Right lung (tissue), 5 donors: ENCODE results near the gene TRPV4. TPM values are rescaled to one million over a fixed set of nuclear protein-coding genes. Genes with fewer than 3 reads are reported as not detected.

Experiments used
- DNase-seq, 2 donors: peaks; one replicate each; pipeline ENCODE4 v3.0.0-alpha.2; 2013
- polyA plus RNA-seq, 5 donors: library from polyadenylated mRNA; unstranded; fragments of 120-200 nt; gene quantifications; one replicate each; pipeline versions ENCODE4 v1.2.1 to v1.2.3, GENCODE V29; 2013; ENCODE audit warnings: inconsistent platforms in 1 of 5, low replicate concordance in 1 of 5; ENCODE audit not compliant: insufficient read length in 5 of 5, insufficient read depth in 1 of 5

TRPV4 gene
- polyA plus RNA-seq, 5 donors: 2.6 to 4.0 (median 2.8) TPM

DNA sequence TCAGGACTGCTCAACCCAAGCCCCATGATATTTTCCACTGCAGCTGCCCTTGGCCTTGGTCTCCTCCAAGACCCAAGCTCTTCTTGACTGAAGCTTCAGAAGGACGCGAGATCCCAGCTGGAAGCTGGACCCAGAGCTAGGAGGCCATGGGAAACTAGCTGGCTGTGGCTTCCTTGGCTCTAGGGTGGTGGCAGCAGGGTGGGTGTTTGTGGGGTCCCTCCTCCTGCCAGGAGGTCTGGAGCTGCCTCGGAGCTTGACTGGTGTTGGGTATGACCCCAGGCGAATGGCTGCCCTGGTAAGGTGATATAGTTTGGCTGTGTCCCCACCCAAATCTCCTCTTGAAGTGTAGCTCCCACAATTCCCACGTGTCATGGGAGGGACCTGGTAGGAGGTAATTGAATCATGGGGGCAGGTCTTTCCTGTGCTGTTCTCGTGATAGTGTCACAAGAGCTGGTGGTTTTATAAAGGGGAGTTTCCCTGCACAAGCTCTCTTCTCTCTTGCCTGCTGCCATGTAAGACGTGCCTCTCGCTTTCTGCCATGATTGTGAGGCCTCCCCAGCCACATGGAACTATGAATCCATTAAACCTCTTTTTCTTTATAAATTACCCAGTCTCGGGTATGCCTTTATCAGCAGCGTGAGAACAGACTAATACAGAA, 51.4 kb downstream of the TRPV4 start:
- no peak for DNase-seq

DNA sequence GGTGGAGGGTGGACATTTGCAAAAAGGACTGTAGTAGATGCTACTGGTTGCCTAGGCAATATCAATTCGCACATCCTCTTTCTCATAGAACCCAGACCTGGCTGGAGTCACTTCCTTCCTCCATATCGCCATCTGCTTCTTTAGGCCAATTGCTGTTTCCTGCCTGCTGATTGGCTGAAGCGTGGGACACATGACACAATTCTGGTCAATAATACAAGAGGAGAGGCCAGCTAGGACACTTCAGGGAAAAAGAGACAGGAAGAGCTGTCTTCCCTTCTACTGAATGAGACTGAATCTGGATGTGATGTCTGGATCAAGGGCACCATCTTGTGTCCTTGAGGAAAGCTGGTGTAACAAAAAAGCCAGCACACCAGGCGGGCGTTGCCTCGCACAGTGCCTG, 53.8 kb downstream of the TRPV4 start:
- no peak for DNase-seq

DNA sequence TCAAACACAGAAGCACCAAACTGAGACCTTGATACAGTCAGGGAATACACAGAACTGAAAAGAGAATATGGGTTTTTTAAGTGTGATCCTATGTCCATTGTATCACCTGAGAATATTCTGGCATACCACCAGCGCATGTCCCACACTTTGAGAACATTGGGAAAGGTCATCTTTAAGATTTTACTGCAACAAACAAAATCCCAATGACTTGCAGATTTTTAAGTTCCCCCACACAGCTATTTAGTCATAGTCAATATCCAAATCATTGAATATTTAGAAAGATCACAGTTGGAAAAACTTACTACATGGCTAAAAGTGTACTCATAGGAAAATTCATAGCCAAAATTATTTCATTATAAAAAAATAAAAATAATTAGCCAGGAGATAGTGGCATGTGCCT, 54.5 kb downstream of the TRPV4 start:
- DNase-seq: no peak

DNA sequence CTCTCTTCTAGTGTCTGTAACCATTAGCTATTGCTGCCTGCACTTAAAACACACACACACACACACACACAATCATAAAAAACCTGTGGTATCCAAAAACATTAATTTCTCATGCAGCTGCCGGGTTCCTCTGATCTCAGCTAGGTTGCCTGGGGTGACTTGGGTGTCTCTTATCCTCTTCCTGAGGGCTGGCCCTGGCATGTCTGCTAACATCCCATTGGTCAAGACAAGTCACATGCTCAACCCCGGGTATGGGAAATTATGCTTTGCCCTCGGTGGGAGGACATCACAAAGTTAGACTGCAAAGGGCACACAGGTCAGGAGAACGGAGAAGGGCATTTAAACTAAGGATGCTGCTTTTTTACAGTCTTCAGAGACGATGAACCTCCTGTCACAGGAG, 55.7 kb downstream of the TRPV4 start:
- DNase-seq: no peak

DNA sequence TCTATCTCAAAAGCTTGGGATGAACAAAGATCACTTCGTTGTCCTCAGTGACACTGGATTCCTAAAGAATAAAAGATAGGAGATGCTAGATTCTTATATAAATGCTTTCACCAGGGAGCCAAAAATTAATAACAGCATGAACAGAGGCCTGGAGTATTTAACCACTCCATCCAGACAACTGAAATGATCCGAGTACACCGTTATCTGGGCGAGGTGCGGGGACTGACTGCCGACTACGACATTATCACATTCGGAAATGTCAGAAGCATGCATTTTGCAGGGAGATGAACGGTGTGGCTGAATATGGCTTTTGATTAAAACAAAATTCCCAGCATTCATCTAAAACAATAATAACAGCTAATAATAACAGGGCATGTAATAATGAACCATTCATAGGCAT, 56.6 kb downstream of the TRPV4 start:
- DNase-seq: no peak

DNA sequence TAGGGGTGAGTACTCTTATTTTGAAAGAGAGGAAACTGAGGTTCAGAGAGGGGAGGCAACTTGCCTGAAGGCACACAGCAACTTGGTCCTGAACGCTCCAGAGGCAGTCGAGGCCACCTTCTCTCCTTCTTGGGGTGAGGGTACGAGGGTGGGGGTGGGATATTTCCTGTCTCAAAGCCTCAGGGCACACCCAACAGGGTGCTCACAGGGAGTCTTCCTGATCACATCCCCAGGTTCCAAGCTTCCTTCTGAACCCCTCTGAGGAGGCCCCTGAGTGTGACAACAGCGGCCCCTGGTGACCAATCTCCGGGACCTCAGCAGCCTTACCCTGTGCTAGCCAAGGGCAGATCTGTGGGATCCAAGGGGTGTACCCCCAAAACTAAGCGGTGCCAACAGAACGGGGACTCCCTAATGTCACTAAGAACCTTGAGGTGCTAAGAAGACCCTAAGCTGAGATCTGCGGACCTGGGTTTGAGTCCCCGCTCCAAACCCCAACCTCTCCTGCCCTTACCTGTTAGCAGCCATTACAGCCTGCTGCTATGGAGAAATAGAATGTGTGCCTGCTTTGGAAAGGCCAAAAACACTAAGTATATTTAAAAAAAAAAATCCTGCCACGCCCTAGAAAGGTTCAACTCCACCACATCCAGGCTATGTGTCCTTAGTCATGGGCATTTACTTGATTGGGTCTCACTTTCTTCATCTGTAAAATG, 57.9 kb downstream of the TRPV4 start:
- peak; percentile 56 to 71 for DNase-seq

DNA sequence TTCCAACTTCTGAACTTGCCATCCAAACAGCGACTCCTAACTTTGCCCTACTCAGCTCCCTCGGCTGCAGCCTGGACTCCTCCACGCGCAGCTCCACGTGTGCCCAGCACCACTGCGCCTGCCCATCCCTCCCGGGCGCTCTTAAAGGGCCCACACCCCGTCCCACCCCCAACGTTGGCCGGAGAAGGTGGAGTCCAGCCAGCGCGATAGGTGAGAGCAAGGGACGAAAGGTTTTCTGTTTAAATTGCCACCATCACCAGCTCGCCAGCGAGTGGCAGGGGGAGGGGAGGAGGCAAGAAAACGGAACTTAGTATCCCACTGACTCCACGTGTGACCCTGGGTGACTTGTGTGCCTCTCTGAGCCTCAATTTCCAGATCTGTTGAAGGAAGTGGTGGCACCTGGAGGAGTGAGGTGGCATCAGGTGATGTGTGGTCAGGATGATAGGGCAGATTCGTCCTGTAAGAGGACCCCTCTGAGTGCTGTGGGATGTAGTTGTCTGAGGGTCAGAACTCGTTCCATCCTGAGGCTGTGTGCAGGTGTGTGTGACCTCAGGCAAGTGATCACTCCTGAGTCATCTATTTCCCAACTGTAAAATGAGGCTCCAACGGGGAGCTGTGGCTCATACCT, 59.7 kb downstream of the TRPV4 start:
- DNase-seq: no peak

DNA sequence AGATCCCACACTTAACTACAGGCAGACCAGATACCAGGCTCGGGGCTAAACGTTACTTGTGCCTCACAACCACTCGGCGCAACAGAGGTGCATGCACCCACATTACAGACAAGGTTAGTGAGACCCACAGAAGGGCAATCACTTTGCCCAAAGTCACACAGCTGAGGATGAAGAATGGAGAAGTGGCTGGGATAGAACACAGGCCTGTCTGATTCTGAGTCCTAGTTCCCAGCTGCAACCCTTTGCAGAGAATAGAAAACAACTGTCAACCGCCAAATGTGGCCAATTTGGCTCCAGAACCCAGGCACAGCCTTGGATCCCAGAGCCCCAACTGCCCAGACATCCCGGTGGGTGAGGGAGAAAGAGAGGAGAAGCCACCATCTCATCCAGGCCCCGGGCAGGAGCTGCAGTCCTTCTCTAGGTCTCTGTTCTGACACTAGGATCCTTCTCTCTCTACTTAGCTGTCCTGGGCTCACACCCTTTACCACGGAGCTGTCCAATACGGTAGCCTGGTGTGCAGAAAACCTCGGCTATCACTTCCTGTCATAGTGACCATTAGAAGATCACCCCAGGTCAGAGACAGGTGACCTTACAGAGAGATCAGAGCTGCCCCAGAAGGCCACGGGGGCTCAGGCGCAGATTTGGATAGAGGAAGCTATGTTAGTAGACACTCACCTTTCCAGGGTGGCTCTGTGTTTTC, 60.4 kb downstream of the TRPV4 start:
- DNase-seq: no peak

DNA sequence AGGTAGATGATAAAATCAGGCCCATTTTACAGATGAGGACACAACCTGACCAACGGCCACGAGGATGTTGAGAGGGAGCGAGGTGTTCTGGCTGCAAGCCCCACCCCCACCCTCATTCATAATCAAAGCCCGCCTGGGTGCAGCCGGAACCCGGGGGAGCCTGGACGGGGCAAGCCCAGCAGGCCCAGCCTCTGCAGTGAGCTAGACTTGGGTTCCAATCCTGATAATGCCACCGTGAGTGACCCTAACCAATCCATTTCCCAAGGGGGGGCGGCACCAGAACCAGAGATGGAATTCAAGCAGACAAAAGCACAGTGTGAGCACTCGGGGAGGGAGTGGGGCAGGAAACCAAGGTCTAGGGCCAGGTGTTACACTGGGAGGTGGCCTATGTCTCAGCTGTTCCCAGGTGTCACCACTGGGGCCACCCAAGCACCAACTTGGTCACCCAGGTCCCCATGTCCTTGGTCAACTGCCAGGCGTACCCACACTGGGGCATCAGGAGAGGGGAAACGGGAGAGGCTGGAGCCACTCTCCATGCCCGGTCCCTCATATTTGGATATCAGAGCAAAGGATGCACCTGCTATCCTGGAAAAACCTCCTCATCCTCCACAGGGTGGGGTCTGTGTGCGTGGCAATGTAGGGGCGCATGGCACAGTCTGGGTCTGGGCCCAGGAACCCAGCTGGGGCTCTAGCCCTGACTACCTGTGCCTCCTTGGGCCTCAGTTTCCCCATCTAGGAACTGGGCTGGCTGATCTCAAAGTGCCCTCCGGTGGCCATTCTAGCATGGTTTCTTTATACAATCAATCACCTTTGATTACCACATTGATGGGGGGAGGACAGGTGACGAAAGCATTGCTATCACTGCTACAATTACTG, 61.2 kb downstream of the TRPV4 start:
- no peak for DNase-seq

DNA sequence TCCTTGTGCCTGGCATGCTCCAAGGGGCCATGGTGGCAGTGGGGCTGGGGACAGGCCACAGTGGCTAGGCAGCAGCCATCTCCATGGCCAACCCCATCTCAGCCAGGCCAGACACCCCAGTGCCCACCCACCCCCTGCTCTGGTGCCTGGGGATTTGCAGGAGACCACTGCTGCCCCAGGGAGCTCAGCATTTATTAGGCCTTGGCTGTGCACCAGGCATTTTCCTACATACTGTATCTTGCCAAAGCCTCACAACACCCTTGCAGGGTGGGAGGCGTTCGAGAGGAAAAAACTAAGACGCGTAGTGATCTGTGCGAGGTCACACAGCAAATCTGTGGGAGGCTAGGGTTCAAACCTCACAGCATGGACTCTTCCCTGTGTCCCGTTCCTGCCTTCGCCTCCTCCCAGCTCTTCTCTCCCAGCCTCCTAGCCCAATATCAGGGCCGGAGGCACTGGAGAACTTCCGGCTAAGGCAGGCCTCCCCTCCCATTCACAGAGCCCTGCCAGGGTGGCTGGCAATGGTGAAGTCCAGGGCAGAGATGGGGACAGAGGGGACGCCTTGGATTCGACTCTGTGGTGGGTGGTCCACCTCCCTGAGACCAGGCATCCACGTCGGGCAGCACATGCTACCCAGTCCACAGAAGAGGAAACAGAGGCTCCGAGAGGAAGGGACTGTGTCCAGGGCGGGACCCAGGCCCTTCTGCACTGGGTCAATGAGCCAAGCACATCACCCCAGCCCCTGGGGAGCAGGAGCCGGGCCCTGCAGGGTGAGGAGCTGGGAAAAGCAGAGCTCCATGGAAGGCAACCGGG, 62.1 kb downstream of the TRPV4 start:
- no peak for DNase-seq

DNA sequence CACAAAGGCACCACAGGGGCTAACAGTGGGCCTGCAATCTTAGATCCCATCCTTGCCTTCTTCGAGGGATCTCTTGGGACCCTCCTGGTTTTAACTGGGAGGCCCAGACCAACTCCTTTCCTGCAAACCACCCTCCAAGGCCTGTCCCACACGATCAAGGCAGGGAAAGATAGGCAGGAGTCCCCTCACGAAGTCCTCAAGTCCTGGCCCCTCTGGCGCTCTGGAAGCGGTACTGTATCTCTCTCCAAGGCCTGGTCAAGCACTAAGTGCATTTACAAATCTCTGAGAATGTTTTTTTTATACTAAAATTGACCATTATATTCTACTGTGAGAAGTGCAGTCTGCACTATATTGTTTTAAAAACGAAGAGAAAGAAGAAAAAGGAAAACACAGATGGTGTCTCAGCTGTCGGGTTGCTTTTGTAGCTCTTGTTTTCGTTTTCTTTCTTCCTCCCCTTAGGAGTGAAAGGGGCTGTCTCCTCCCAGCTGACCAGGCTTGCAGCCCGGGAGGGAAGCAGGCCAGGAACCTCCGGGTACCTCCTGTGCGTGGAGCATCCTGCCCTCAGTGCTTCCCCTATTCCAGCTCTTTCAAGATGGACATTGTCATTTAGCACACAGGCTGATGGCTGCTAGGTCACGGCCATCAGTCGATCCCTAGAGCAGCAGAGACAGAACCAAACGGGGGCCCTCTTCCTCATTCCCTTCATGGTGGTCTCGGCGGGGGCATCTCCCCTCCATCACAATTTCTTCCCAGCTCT, 62.9 kb downstream of the TRPV4 start:
- DNase-seq: no peak

DNA sequence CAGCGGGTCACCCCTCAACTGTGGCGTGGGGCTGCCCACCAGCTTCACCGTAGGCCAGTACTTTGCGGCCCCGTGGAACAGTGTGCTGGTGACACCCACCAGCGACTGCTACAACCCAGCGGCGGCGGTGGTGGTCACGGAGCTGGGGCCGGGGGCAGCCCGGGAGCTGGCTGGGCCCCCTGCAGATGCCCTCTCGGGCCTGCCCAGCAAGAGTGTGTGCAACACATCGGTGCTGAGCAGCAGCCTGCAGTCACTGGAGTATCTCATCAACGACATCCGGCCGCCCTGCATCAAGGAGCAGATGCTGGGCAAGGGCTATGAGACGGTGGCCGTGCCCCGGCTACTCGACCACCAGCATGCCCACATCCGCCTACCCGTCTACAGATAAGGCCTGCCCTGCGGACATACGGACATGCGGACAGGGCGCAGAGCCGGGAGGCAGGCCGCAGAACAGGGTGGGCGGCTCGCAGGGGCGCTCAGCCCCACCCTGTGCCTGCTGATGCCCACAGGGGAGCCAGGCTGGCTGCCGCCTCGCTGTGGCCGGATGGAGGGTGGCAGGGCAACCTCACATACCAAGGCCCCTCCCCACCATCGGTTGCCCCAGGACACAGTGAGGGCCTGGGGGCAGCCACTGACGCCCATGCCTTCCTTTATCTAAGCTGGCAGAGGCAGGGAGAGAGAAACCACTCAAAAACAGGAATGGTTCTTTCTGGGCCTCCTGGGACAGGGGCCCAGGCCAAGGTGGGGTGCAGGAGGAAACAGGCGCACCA, 64.1 kb downstream of the TRPV4 start:
- no peak for DNase-seq

DNA sequence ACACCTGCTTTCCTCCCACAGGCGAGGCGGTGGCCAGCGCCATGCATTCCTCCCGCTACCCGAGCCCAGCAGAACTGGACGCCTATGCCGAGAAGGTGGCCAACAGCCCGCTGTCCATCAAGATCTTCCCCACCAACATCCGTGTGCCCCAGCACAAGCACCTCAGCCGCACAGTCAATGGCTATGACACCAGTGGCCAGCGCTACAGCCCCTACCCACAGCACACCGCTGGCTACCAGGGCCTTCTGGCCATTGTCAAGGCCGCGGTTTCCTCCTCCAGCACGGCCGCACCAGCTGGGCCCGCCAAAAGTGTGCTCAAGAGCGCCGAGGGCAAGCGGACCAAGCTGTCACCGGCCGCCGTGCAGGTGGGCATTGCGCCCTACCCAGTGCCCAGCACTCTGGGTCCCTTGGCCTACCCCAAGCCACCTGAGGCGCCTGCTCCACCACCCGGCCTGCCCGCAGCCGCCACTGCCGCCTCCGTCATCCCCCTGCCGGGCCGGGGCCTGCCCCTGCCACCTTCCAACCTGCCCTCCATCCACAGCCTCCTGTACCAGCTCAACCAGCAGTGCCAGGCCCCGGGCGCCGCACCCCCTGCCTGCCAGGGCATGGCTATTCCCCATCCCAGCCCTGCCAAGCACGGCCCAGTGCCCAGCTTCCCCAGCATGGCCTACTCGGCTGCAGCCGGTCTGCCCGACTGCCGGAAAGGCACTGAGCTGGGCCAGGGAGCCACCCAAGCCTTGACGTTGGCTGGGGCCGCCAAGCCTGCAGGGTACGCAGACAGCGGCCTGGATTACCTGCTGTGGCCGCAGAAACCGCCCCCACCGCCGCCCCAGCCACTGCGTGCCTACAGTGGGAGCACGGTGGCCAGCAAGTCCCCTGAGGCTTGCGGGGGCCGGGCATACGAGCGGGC, 65.0 kb downstream of the TRPV4 start:
- no peak for DNase-seq

DNA sequence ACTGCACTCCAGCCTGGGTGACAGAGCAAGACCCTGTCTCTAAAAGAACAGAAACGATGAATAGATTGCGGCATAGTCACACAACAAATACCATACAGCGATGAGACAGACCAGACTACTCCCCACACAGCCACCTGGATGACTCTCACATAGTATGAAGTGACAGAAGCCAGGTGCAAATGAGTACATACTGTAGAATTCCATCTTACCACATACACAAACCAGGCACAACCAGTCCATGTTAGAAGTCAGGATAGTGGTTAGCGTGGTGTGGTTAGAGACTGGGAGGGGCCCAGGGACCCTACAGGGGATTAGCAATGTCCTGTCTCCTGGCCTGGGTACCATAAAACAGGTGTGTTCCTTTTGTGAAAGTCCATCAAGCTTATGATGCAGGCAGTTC, 65.7 kb downstream of the TRPV4 start:
- no peak for DNase-seq

DNA sequence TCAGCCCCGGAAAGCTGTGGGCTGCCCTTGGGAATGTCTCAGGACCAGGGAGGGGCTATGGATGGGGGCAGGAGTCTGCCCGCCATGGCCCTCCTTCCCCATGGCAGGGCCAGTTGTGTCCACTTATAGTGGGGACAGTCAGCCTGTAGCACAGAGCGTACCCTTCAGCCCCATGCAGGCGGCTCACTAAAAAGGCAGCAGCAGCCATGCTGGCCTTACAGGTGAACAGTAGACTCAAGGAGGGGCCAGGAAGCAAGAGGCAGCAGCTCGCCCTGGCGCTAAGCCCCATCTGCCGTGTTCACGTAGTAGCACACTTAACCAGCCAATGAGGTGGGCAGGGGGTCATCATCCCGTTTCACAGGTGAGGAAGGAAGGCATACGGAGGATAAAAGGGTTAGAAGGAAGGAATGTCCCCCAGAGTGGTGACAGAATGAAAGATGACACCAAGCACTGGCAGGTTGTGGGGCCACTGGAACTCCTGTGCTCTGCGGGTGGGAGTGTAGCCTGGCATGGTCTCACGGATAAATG, 66.9 kb downstream of the TRPV4 start:
- no peak for DNase-seq

DNA sequence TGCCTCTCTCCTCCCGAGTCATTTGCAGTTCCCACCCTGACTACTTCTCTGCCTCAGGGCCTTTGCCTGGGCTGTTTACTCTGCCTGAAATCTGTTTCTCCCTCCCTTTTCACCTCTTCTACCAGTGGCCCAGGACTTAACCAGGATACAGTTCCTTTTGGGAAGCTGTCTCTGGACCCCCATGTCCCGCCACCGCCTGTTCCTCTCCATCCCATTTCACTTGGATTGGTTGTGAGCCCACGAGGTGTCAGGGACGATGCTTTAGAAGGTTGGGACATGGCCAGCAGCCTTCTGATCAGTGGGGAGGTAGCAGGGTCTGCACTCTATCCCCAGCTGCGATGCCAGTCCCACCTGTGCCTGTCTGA, 67.8 kb downstream of the TRPV4 start:
- DNase-seq: no peak

DNA sequence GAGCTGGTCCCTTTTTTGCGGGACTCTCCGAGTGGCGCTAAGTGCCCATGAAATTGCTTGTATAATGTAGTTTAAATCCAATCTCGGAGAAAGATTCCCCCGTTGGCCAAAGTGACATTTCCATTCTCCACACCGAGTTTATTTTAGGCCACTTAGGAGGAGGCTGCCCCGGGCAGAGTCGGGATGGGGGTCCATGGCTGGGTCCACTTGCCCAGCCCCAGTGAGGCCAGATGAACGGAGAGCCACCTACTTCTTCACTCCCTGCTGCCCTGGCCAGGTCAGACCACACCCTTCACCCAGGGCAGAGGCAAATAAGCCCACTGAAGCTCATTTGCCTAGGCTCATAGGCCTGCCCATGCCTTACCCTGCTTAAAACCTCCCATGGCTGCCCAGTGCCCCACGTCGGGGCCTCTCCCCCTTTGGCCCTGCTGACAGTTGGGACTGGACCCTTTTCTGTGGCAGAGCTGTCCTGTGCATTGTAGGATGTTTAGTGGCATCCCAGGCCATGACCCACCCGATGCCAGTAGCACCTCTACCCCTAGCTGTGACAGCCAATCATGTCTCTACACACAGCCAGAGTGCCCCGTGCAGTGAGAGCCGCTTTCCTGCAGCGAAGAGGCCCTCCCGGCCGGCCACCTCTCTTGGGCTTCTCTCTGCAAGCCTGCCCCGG, 68.3 kb downstream of the TRPV4 start:
- DNase-seq: no peak
